HCT116 (cell line): ENCODE measurements around the gene SRPK2. TPM values are rescaled to one million over a fixed set of nuclear protein-coding genes. Genes with fewer than 3 reads are reported as not detected.

Experiments
- ATAC-seq: fragments of 200-7000 bp; cut with Tn5 transposase; 2 replicates; pipeline ENCODE4 v1.9.1; 2020; ENCODE audit warnings: mild to moderate bottlenecking, moderate library complexity
- BruUV-seq: library from RNA; stranded (reverse); fragments of 400-500 nt; replicated peaks from 2 replicates; lab custom pipeline; 2021; lab: Mats Ljungman, UMichigan
- CTCF ChIA-PET: fragments of 300-600 bp; sonication (Branson Sonifier 250); formaldehyde crosslinking; loops from one replicate; lab custom pipeline; 2021; ENCODE audit warnings: antibody characterized with exemption; lab: Charles Lee
- POLR2A ChIA-PET: fragments of 300-600, 350-600 bp; sonication (Branson Sonifier 250); formaldehyde crosslinking; loops from one replicate; lab custom pipeline; 2021; ENCODE audit warnings: antibody characterized with exemption; lab: Charles Lee
- RAD21 ChIA-PET, 2 experiments: fragments of 300-600 bp; sonication (Branson Sonifier 250); formaldehyde crosslinking; loops; one replicate each; lab custom pipeline; 2023; ENCODE audit warnings: low total read pairs in 2 of 2; ENCODE audit not compliant: uncharacterized antibody in 2 of 2, unreplicated experiment in 2 of 2, low non-redundant PET in 1 of 2; lab: Charles Lee
- DNase-seq: peaks from one replicate; pipeline ENCODE4 v3.0.0-alpha.2; 2010; ENCODE audit warnings: low read depth, low spot score
- H2AFZ ChIP-seq: fragments of 200-600 bp; shearing (Covaris generic), sonication (generic); 2 replicates; pipeline ENCODE4 v1.6.1; 2017; ENCODE audit warnings: low read depth, mixed run types, mixed read lengths, antibody characterized with exemption, low read length; ENCODE audit not compliant: poor library complexity, severe bottlenecking
- H3K27ac ChIP-seq: 2 replicates; pipeline ENCODE4 v1.5.1; 2012; ENCODE audit warnings: low read depth, low read length
- H3K27me3 ChIP-seq: fragments of 200-600 bp; sonication (generic); 2 replicates; pipeline ENCODE4 v1.6.1; 2016; ENCODE audit warnings: mixed run types, low read length, mixed read lengths; ENCODE audit not compliant: insufficient read depth
- H3K36me3 ChIP-seq, 2 experiments: fragments of 200-500 bp in 1 of 2; fragments of 200-600 bp in 1 of 2; sonication (Bioruptor generic) in 1 of 2; sonication (generic) in 1 of 2; 2 replicates each; pipeline versions ENCODE4 v1.5.1 to v1.6.1; 2014 to 2016; ENCODE audit warnings: low read length in 2 of 2, inconsistent platforms in 1 of 2, mixed read lengths in 1 of 2, mixed run types in 1 of 2; ENCODE audit not compliant: insufficient read depth in 2 of 2, control insufficient read depth in 1 of 2
- H3K4me1 ChIP-seq, 2 experiments: fragments of 200-600 bp in 1 of 2; sonication (generic) in 1 of 2; 2 replicates each; pipeline versions ENCODE4 v1.5.1 to v1.6.1; 2012 to 2017; ENCODE audit warnings: low read length in 2 of 2, inconsistent platforms in 1 of 2, mild to moderate bottlenecking in 1 of 2, mixed read lengths in 1 of 2, mixed run types in 1 of 2, moderate library complexity in 1 of 2; ENCODE audit not compliant: insufficient read depth in 2 of 2, control insufficient read depth in 1 of 2
- H3K4me2 ChIP-seq: fragments of 200-600 bp; sonication (generic); 2 replicates; pipeline ENCODE4 v1.6.1; 2017; ENCODE audit warnings: mixed run types, low read length, mixed read lengths
- H3K4me3 ChIP-seq, 2 experiments: fragments of 200-600 bp in 1 of 2; sonication (generic) in 1 of 2; replicated peaks in 1 of 2; 2 replicates each; pipeline ENCODE4 v1.5.1; 2011 to 2016; ENCODE audit warnings: low read length in 2 of 2, control low read depth in 1 of 2, low read depth in 1 of 2, mild to moderate bottlenecking in 1 of 2, mixed read lengths in 1 of 2, mixed run types in 1 of 2
- H3K79me2 ChIP-seq: fragments of 200-600 bp; sonication (generic); 2 replicates; pipeline ENCODE4 v1.6.1; 2017; ENCODE audit warnings: mild to moderate bottlenecking, mixed run types, low read length, moderate library complexity, mixed read lengths; ENCODE audit not compliant: insufficient read depth
- H3K9ac ChIP-seq: fragments of 200-600 bp; sonication (generic); 2 replicates; pipeline ENCODE4 v1.6.1; 2016; ENCODE audit warnings: low read length, mixed read lengths
- H3K9me2 ChIP-seq: fragments of 200-600 bp; sonication (generic), shearing (Covaris generic); 2 replicates; pipeline ENCODE4 v1.6.1; 2017; ENCODE audit warnings: mixed run types, mild to moderate bottlenecking, moderate library complexity; ENCODE audit not compliant: insufficient read depth
- H3K9me3 ChIP-seq, 2 experiments: fragments of 200-500 bp in 1 of 2; fragments of 200-600 bp in 1 of 2; sonication (Bioruptor generic) in 1 of 2; sonication (generic) in 1 of 2; 2 replicates each; pipeline ENCODE4 v1.6.1; 2014 to 2017; ENCODE audit warnings: low read length in 2 of 2, mixed read lengths in 2 of 2, inconsistent platforms in 1 of 2, low read depth in 1 of 2, mild to moderate bottlenecking in 1 of 2, mixed run types in 1 of 2, moderate library complexity in 1 of 2; ENCODE audit not compliant: control insufficient read depth in 1 of 2, insufficient read depth in 1 of 2
- H4K20me1 ChIP-seq: fragments of 200-600 bp; sonication (generic), shearing (Covaris generic); 2 replicates; pipeline ENCODE4 v1.6.1; 2017; ENCODE audit warnings: mixed run types, mild to moderate bottlenecking, moderate library complexity; ENCODE audit not compliant: insufficient read depth
- ATF3 ChIP-seq: IDR thresholded peaks from 2 replicates; pipeline ENCODE4 v1.6.1; 2012
- CEBPB ChIP-seq: IDR thresholded peaks from 2 replicates; pipeline ENCODE4 v1.6.1; 2012; ENCODE audit warnings: low read depth
- CTCF ChIP-seq, 3 experiments: fragments of 200-600 bp in 1 of 3; sonication (generic) in 1 of 3; IDR thresholded peaks in 2 of 3; conservative IDR thresholded peaks in 1 of 3; 2 replicates each; pipeline ENCODE4 v1.5.1; 2012 to 2017; ENCODE audit warnings: low read depth in 2 of 3, low read length in 2 of 3, antibody characterized with exemption in 1 of 3, borderline replicate concordance in 1 of 3, control low read depth in 1 of 3, mild to moderate bottlenecking in 1 of 3, mixed read lengths in 1 of 3, mixed run types in 1 of 3, moderate library complexity in 1 of 3; ENCODE audit not compliant: insufficient read depth in 1 of 3
- EGR1 ChIP-seq: IDR thresholded peaks from 2 replicates; pipeline ENCODE4 v1.6.1; 2012; ENCODE audit warnings: low read depth
- EZH2 ChIP-seq: fragments of 200-600 bp; sonication (generic); IDR thresholded peaks from 2 replicates; pipeline ENCODE4 v1.6.1; 2017; ENCODE audit warnings: antibody characterized with exemption, mixed run types
- EZH2phosphoT487 ChIP-seq: fragments of 200-600 bp; IDR thresholded peaks from 2 replicates; pipeline ENCODE4 v1.6.1; 2018; ENCODE audit warnings: antibody characterized with exemption, borderline replicate concordance
- FOSL1 ChIP-seq: IDR thresholded peaks from 2 replicates; pipeline ENCODE4 v1.6.1; 2012; ENCODE audit warnings: low read depth
- JUND ChIP-seq: IDR thresholded peaks from 2 replicates; pipeline ENCODE4 v1.6.1; 2012
- MAX ChIP-seq: IDR thresholded peaks from 2 replicates; pipeline ENCODE4 v1.6.1; 2012
- POLR2A ChIP-seq: IDR thresholded peaks from 2 replicates; pipeline ENCODE4 v1.7.0; 2011; ENCODE audit warnings: borderline replicate concordance; ENCODE audit not compliant: insufficient read depth, insufficient read length; ENCODE audit errors: extremely low read depth
- SP1 ChIP-seq: IDR thresholded peaks from 2 replicates; pipeline ENCODE4 v1.6.1; 2012; ENCODE audit warnings: low read depth
- SRF ChIP-seq: IDR thresholded peaks from 2 replicates; pipeline ENCODE4 v1.6.1; 2012; ENCODE audit warnings: low read depth
- YY1 ChIP-seq: IDR thresholded peaks from 2 replicates; pipeline ENCODE4 v1.6.1; 2011; ENCODE audit warnings: low read length, low read depth, moderate library complexity, mild to moderate bottlenecking; ENCODE audit not compliant: insufficient replicate concordance; ENCODE audit errors: extremely low read depth
- ZBTB33 ChIP-seq: IDR thresholded peaks from 2 replicates; pipeline ENCODE4 v1.6.1; 2011; ENCODE audit warnings: mild to moderate bottlenecking, low read length, moderate library complexity; ENCODE audit not compliant: insufficient replicate concordance; ENCODE audit errors: extremely low read depth
- ZFX ChIP-seq: fragments of 450-650 bp; IDR thresholded peaks from 2 replicates; pipeline ENCODE4 v1.6.1; 2017
- ZNF274 ChIP-seq: fragments of 200-500 bp; sonication (Bioruptor generic); IDR thresholded peaks from 2 replicates; pipeline ENCODE4 v1.6.1; 2014; ENCODE audit warnings: mild to moderate bottlenecking, low read depth, low read length, inconsistent platforms
- intact Hi-C: fragments of 100-400 bp; cut with micrococcal nuclease; formaldehyde crosslinking; loops from 2 replicates; pipeline ENCODE4 v1.10.0; 2022
- total RNA-seq: library from RNA; stranded (reverse); gene quantifications from one replicate; pipeline ENCODE4 v1.2.1, GENCODE V29; 2021; ENCODE audit not compliant: unreplicated experiment

The SRPK2 gene
- total RNA-seq, 1 experiment from 2014 or later, result 37.4 TPM

GRCh38 chr7:105330526-105330925, 58.2 kb downstream of the SRPK2 start:
- intact Hi-C loops, result loop anchor here (10.0 kb wide), 1 partner anchor 406 kb away; no protein-coding TSS in a partner anchor
- CTCF ChIA-PET, result no interaction called here
- Histone ChIP-seq H3K36me3 (no peaks in the 10 kb centered on the region), H3K9ac (no peak overlapping the region), H3K4me2 (no peak overlapping the region), H3K9me3 (no peaks in the 10 kb centered on the region), H3K9me2 (no peaks in the 10 kb centered on the region)
- ATAC-seq, result no peak
- TF ChIP-seq MAX (no peak), ZBTB33 (no peak), ZFX (no peak), SP1 (no peak), CEBPB (no peak)
- TF ChIP-seq, all 23 proteins: peak for 0
- Histone ChIP-seq H2AFZ (no peak overlapping the region), H3K4me3 (no peak overlapping the region), H3K4me1 (peaks cover 3 to 4% of the 10 kb centered on the region in 2 experiments; a peak in 1 of 4 replicates), H3K27me3 (no peaks in the 10 kb centered on the region), H3K79me2 (peaks cover 63% of the 10 kb centered on the region), H3K27ac (no peak overlapping the region), H4K20me1 (no peaks in the 10 kb centered on the region)
- no TSS peak for BruUV-seq
- POLR2A ChIA-PET, result interaction anchor here (0.7 kb wide), 1 partner anchor 317 kb away, joined by 3 read pairs; the partner anchor contains the start of gene KMT2E
- no peak for DNase-seq
- RAD21 ChIA-PET, result no interaction called here

- CTCF ChIA-PET, result no interaction called here
- TF ChIP-seq FOSL1 (no peak), SP1 (no peak), YY1 (no peak), ZFX (no peak), SRF (no peak), ZNF274 (no peak), JUND (no peak), MAX (no peak), EGR1 (no peak), CTCF (IDR thresholded peaks at IDR 0.05 in 2 of 3, conservative IDR thresholded peaks at IDR 0.05 in 1 of 3; ENCODE audit: borderline replicate concordance in 1 of 3, insufficient read depth in 1 of 3, low read depth in 2 of 3, low read length in 2 of 3) (no peak), POLR2A (no peak), ATF3 (no peak), EZH2 (no peak), EZH2phosphoT487 (no peak), CEBPB (no peak)
These were observed 61.5 kb downstream of the SRPK2 start for GRCh38 chr7:105327201-105327600.

More at GRCh38 chr7:105327201-105327600, 61.5 kb downstream of the SRPK2 start:
- H3K4me2 ChIP-seq, result no peak overlapping the region
- H3K27me3 ChIP-seq, result no peaks in the 10 kb centered on the region
- no peaks in the 10 kb centered on the region for H3K36me3 ChIP-seq
- H3K9ac ChIP-seq, result no peak overlapping the region
- no peaks in the 10 kb centered on the region for H3K9me2 ChIP-seq
- intact Hi-C loops, result no loop called here
- no peak for DNase-seq
- no peak for ATAC-seq
- H3K9me3 ChIP-seq, result no peaks in the 10 kb centered on the region
- H3K4me3 ChIP-seq, result no peak overlapping the region
- no peak overlapping the region for H2AFZ ChIP-seq
- no TSS peak for BruUV-seq
- no peaks in the 10 kb centered on the region for H3K4me1 ChIP-seq
- H3K79me2 ChIP-seq, result peaks cover 66% of the 10 kb centered on the region
- H4K20me1 ChIP-seq, result no peaks in the 10 kb centered on the region
- no peak overlapping the region for H3K27ac ChIP-seq
- RAD21 ChIA-PET, result no interaction called here
- POLR2A ChIA-PET, result no interaction called here
